ENCODE measurements around the gene RNFT2.

DNA sequence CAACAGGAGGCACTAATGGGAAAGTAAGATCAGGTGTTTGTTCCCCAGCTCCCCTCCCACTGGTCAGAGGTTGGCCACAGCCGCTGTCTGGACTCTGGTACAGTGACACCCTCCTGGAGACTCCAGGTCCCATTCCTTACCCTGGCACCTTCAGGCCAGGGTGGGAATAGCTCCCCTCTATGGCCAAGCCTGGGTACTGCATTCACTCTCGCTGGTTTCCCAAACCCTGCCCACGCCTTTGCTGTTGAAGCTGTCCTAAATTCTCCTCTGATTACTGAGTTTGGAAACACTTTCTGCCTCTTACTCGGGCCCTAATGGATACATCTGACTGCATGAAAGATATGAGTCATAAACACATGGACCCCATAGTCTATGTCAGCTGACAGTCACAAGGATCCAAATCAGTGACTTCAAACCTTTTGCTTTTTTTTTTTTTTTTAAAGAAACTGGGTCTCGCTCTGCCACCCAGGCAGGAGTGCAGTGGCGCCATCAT is 125.2 kb downstream of the RNFT2 start:
- TF ChIP-seq, protein P1, sequence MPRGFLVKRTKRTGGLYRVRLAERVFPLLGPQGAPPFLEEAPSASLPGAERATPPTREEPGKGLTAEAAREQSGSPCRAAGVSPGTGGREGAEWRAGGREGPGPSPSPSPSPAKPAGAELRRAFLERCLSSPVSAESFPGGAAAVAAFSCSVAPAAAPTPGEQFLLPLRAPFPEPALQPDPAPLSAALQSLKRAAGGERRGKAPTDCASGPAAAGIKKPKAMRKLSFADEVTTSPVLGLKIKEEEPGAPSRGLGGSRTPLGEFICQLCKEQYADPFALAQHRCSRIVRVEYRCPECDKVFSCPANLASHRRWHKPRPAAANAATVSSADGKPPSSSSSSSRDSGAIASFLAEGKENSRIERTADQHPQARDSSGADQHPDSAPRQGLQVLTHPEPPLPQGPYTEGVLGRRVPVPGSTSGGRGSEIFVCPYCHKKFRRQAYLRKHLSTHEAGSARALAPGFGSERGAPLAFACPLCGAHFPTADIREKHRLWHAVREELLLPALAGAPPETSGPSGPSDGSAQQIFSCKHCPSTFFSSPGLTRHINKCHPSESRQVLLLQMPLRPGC (tag by site-specific recombination; IDR thresholded peaks at IDR 0.05): no peak
- TF ChIP-seq SP2 (tag by site-specific recombination; IDR thresholded peaks at IDR 0.05): no peak
- TF ChIP-seq ZNF76 (tag by site-specific recombination; IDR thresholded peaks at IDR 0.05; ENCODE audit: borderline replicate concordance, low read depth): no peak
- TF ChIP-seq, protein P2, sequence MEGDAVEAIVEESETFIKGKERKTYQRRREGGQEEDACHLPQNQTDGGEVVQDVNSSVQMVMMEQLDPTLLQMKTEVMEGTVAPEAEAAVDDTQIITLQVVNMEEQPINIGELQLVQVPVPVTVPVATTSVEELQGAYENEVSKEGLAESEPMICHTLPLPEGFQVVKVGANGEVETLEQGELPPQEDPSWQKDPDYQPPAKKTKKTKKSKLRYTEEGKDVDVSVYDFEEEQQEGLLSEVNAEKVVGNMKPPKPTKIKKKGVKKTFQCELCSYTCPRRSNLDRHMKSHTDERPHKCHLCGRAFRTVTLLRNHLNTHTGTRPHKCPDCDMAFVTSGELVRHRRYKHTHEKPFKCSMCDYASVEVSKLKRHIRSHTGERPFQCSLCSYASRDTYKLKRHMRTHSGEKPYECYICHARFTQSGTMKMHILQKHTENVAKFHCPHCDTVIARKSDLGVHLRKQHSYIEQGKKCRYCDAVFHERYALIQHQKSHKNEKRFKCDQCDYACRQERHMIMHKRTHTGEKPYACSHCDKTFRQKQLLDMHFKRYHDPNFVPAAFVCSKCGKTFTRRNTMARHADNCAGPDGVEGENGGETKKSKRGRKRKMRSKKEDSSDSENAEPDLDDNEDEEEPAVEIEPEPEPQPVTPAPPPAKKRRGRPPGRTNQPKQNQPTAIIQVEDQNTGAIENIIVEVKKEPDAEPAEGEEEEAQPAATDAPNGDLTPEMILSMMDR (tag by site-specific recombination; IDR thresholded peaks at IDR 0.05): peak; percentile 65
- TF ChIP-seq ZNF623 (tag by site-specific recombination; IDR thresholded peaks at IDR 0.05): no peak
- TF ChIP-seq, protein P3, sequence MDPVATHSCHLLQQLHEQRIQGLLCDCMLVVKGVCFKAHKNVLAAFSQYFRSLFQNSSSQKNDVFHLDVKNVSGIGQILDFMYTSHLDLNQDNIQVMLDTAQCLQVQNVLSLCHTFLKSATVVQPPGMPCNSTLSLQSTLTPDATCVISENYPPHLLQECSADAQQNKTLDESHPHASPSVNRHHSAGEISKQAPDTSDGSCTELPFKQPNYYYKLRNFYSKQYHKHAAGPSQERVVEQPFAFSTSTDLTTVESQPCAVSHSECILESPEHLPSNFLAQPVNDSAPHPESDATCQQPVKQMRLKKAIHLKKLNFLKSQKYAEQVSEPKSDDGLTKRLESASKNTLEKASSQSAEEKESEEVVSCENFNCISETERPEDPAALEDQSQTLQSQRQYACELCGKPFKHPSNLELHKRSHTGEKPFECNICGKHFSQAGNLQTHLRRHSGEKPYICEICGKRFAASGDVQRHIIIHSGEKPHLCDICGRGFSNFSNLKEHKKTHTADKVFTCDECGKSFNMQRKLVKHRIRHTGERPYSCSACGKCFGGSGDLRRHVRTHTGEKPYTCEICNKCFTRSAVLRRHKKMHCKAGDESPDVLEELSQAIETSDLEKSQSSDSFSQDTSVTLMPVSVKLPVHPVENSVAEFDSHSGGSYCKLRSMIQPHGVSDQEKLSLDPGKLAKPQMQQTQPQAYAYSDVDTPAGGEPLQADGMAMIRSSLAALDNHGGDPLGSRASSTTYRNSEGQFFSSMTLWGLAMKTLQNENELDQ (tag by site-specific recombination; IDR thresholded peaks at IDR 0.05; ENCODE audit: low read depth): no peak
- no peak for TF ChIP-seq ZNF510 (tag by site-specific recombination; IDR thresholded peaks at IDR 0.05; ENCODE audit: insufficient replicate concordance)
